ENCODE data around the gene SORL1.

Gene SORL1

GRCh38 chr11:121670805-121671282 is 218.7 kb downstream of the SORL1 start:
- no peak for DNase-seq

GRCh38 chr11:121671283-121672168 is 219.4 kb downstream of the SORL1 start:
- DNase-seq, result no peak

- DNase-seq, result no peak
Observed at GRCh38 chr11:121672630-121673487, 220.7 kb downstream of the SORL1 start.

- DNase-seq, result no peak
Observed at GRCh38 chr11:121681550-121682268, 229.6 kb downstream of the SORL1 start.
